ENCODE results near the gene UFSP1. TPM values are rescaled to one million over a fixed set of nuclear protein-coding genes. Genes with fewer than 3 reads are reported as not detected.

The UFSP1 gene
- polyA plus RNA-seq, 1 donor from 2014 or later: 2.4 TPM

GRCh38 chr7:100840470-100841100, 48.9 kb downstream of the UFSP1 start:
- no peaks in the 10 kb centered on the region for H3K9me2 ChIP-seq (ENCODE audit: insufficient read depth, low read length)
- H3K4me2 ChIP-seq (ENCODE audit: low read length): no peak overlapping the region
- no peaks in the 10 kb centered on the region for H3K27me3 ChIP-seq (ENCODE audit: insufficient read depth, low read depth, low read length)
- H3K9ac ChIP-seq (ENCODE audit: low read length): no peak overlapping the region
- H3K36me3 ChIP-seq (ENCODE audit: insufficient read depth, low read length): no peaks in the 10 kb centered on the region
- H2AFZ ChIP-seq (ENCODE audit: low read depth, low read length): no peak overlapping the region
- no peak for TF ChIP-seq MXI1 (conservative IDR thresholded peaks at IDR 0.05; ENCODE audit: poor library complexity, severe bottlenecking)
- no peaks in the 10 kb centered on the region for H3F3A ChIP-seq (ENCODE audit: insufficient read depth, low read length, poor library complexity, severe bottlenecking)
- no peaks in the 10 kb centered on the region for H3K79me2 ChIP-seq (replicated peaks; ENCODE audit: insufficient read depth, low read length)
- H3K9me3 ChIP-seq (ENCODE audit: low read length): no peaks in the 10 kb centered on the region
- no peak overlapping the region for H3K27ac ChIP-seq (ENCODE audit: low read length)
- no peak overlapping the region for H3K4me3 ChIP-seq (ENCODE audit: low read length)
- no peaks in the 10 kb centered on the region for H4K20me1 ChIP-seq (ENCODE audit: insufficient read depth)

- Histone ChIP-seq H3K36me3 (ENCODE audit: insufficient read depth, low read length) (no peaks in the 10 kb centered on the region), H3K9me3 (ENCODE audit: low read length) (no peaks in the 10 kb centered on the region), H3F3A (ENCODE audit: insufficient read depth, low read length, poor library complexity, severe bottlenecking) (no peaks in the 10 kb centered on the region), H3K79me2 (replicated peaks; ENCODE audit: insufficient read depth, low read length) (no peaks in the 10 kb centered on the region), H2AFZ (ENCODE audit: low read depth, low read length) (no peak overlapping the region), H4K20me1 (ENCODE audit: insufficient read depth) (no peaks in the 10 kb centered on the region), H3K9ac (ENCODE audit: low read length) (no peak overlapping the region), H3K4me2 (ENCODE audit: low read length) (no peak overlapping the region), H3K4me3 (ENCODE audit: low read length) (no peak overlapping the region), H3K27ac (ENCODE audit: low read length) (no peak overlapping the region), H3K9me2 (ENCODE audit: insufficient read depth, low read length) (no peaks in the 10 kb centered on the region), H3K27me3 (ENCODE audit: insufficient read depth, low read depth, low read length) (no peaks in the 10 kb centered on the region)
- TF ChIP-seq MXI1 (conservative IDR thresholded peaks at IDR 0.05; ENCODE audit: poor library complexity, severe bottlenecking) (no peak), SMC3 (conservative IDR thresholded peaks at IDR 0.05; ENCODE audit: poor library complexity) (no peak), RAD21 (conservative IDR thresholded peaks at IDR 0.05) (no peak), POLR2AphosphoS5 (IDR thresholded peaks at IDR 0.05) (no peak), EP300 (conservative IDR thresholded peaks at IDR 0.05; ENCODE audit: poor library complexity, severe bottlenecking) (no peak), EZH2 (IDR thresholded peaks at IDR 0.05; ENCODE audit: borderline replicate concordance, insufficient read depth, low read length, poor library complexity, severe bottlenecking) (no peak), CTCF (IDR thresholded peaks at IDR 0.05; ENCODE audit: poor library complexity, severe bottlenecking) (no peak), TAF1 (IDR thresholded peaks at IDR 0.05; ENCODE audit: low read depth) (no peak), REST (IDR thresholded peaks at IDR 0.05; ENCODE audit: borderline replicate concordance) (no peak)
Observed at GRCh38 chr7:100839361-100839760, 50.2 kb downstream of the UFSP1 start.

Small RNAs within 50 kb of the gene (small RNA-seq; reads per million reads assigned to genes)
- gene RN7SL549P (0 reads per million in 3 experiments), gene RPS29P15 (0 to 0.08 (median 0) reads per million in 3 experiments)

Other genes starting within 250 kb of the UFSP1 start
- gene TFR2, start 248.2 kb downstream of the UFSP1 start, polyA plus RNA-seq: 21.0 and 23.5 TPM in 2 replicates
- 339 and 389 TPM in 2 replicates for gene ACTL6B, start 233.3 kb downstream of the UFSP1 start, polyA plus RNA-seq
- gene GNB2, start 216.0 kb downstream of the UFSP1 start, polyA plus RNA-seq: 279 and 284 TPM in 2 replicates
- gene GIGYF1, start 195.5 kb downstream of the UFSP1 start, polyA plus RNA-seq: 28.3 and 33.5 TPM in 2 replicates
- 92.1 and 104 TPM in 2 replicates for gene POP7, start 183.6 kb downstream of the UFSP1 start, polyA plus RNA-seq
- not detected in 2 replicates for gene EPO, start 169.2 kb downstream of the UFSP1 start, polyA plus RNA-seq
- gene ZAN, start 156.1 kb downstream of the UFSP1 start, polyA plus RNA-seq: not detected in 2 replicates
- 0.92 and 1.4 TPM in 2 replicates for gene EPHB4, start 62.2 kb downstream of the UFSP1 start, polyA plus RNA-seq
- 21.2 and 29.0 TPM in 2 replicates for gene SLC12A9, start 37.0 kb downstream of the UFSP1 start, polyA plus RNA-seq
- 1.4 and 2.1 TPM in 2 replicates for gene TRIP6, start 22.3 kb downstream of the UFSP1 start, polyA plus RNA-seq
- gene SRRT, start 14.6 kb downstream of the UFSP1 start, polyA plus RNA-seq: 59.9 and 65.2 TPM in 2 replicates
- 12.2 and 14.3 TPM in 2 replicates for gene ACHE, start 6.2 kb upstream of the UFSP1 start, polyA plus RNA-seq
- gene MUC3A, start 59.8 kb upstream of the UFSP1 start, polyA plus RNA-seq: not detected in 2 replicates
- gene MUC12, start 79.8 kb upstream of the UFSP1 start, polyA plus RNA-seq: not detected in 2 replicates
- not detected in 2 replicates for gene MUC17, start 130.4 kb upstream of the UFSP1 start, polyA plus RNA-seq
- 0.01 and 0.12 TPM in 2 replicates for gene TRIM56, start 195.8 kb upstream of the UFSP1 start, polyA plus RNA-seq
- 0.12 TPM in 1 of 2 replicates, not detected in the other for gene SERPINE1, start 237.4 kb upstream of the UFSP1 start, polyA plus RNA-seq